ES-I3 (cell line): ENCODE data around the gene DIPK2B.

ENCODE experiments used
- H3K36me3 ChIP-seq: 2 replicates; pipeline ENCODE4 v1.6.1; 2013; ENCODE audit warnings: mild to moderate bottlenecking, low read length, control low read depth, moderate library complexity; ENCODE audit not compliant: insufficient read depth
- H3K4me1 ChIP-seq: 2 replicates; pipeline ENCODE4 v1.6.1; 2013; ENCODE audit warnings: mild to moderate bottlenecking, control low read depth, low read length; ENCODE audit not compliant: insufficient read depth
- H3K9ac ChIP-seq: 2 replicates; pipeline ENCODE4 v1.6.1; 2013; ENCODE audit warnings: low read depth, mild to moderate bottlenecking, low read length, moderate library complexity
- H3K9me3 ChIP-seq: 2 replicates; pipeline ENCODE4 v1.6.1; 2013; ENCODE audit warnings: mild to moderate bottlenecking, low read length, moderate library complexity; ENCODE audit not compliant: control insufficient read depth, insufficient read depth

DIPK2B gene

GRCh38 chrX:45200741-45201234 lies at the start of gene DIPK2B:
Gene DIPK2B (minus strand): TSS chrX:45200876. CDS start chrX:45200826, 50 bp downstream.
- no peak within 1 kb of the TSS for H3K9ac ChIP-seq
- H3K36me3 ChIP-seq = no peaks in the 10 kb centered on the region
- no peaks in the 10 kb centered on the region for H3K9me3 ChIP-seq
- H3K4me1 ChIP-seq = no peaks in the 10 kb centered on the region

- Histone ChIP-seq H3K9me3 (peaks cover 3% of the 10 kb centered on the region; the same call in 1 of the 2 replicates), H3K9ac (no peak overlapping the region), H3K36me3 (no peaks in the 10 kb centered on the region), H3K4me1 (no peaks in the 10 kb centered on the region)
Measured at GRCh38 chrX:45240301-45240700, 39.6 kb upstream of the DIPK2B start.

- H3K4me1 ChIP-seq = no peaks in the 10 kb centered on the region
Measured at GRCh38 chrX:45238489-45238888, 37.8 kb upstream of the DIPK2B start.

GRCh38 chrX:45233531-45233930 lies 32.9 kb upstream of the DIPK2B start:
- Histone ChIP-seq H3K9me3 (no peaks in the 10 kb centered on the region), H3K9ac (no peak overlapping the region), H3K36me3 (no peaks in the 10 kb centered on the region), H3K4me1 (no peaks in the 10 kb centered on the region)

More at GRCh38 chrX:45238489-45238888, 37.8 kb upstream of the DIPK2B start:
- H3K9ac ChIP-seq = no peak overlapping the region
- no peaks in the 10 kb centered on the region for H3K36me3 ChIP-seq
- no peaks in the 10 kb centered on the region for H3K9me3 ChIP-seq

GRCh38 chrX:45232139-45232538 lies 31.5 kb upstream of the DIPK2B start:
- Histone ChIP-seq H3K9ac (no peak overlapping the region), H3K36me3 (no peaks in the 10 kb centered on the region), H3K9me3 (no peaks in the 10 kb centered on the region), H3K4me1 (no peaks in the 10 kb centered on the region)

GRCh38 chrX:45230410-45230809 lies 29.7 kb upstream of the DIPK2B start:
- H3K36me3 ChIP-seq = no peaks in the 10 kb centered on the region
- no peaks in the 10 kb centered on the region for H3K9me3 ChIP-seq
- H3K4me1 ChIP-seq = no peaks in the 10 kb centered on the region
- H3K9ac ChIP-seq = no peak overlapping the region

- Histone ChIP-seq H3K36me3 (no peaks in the 10 kb centered on the region), H3K4me1 (no peaks in the 10 kb centered on the region)
Measured at GRCh38 chrX:45229348-45229747, 28.7 kb upstream of the DIPK2B start.

GRCh38 chrX:45228126-45228525 lies 27.4 kb upstream of the DIPK2B start:
- Histone ChIP-seq H3K4me1 (no peaks in the 10 kb centered on the region), H3K36me3 (no peaks in the 10 kb centered on the region), H3K9me3 (no peaks in the 10 kb centered on the region), H3K9ac (no peak overlapping the region)

More at GRCh38 chrX:45229348-45229747, 28.7 kb upstream of the DIPK2B start:
- Histone ChIP-seq H3K9ac (no peak overlapping the region), H3K9me3 (no peaks in the 10 kb centered on the region)

GRCh38 chrX:45208121-45208856 lies 7.6 kb upstream of the DIPK2B start:
- Histone ChIP-seq H3K9me3 (peaks cover 3% of the 10 kb centered on the region; the same call in 1 of the 2 replicates), H3K9ac (no peak overlapping the region; the same call in 1 of the 2 replicates), H3K36me3 (no peaks in the 10 kb centered on the region), H3K4me1 (no peaks in the 10 kb centered on the region)

GRCh38 chrX:45202171-45202570 lies 1.5 kb upstream of the DIPK2B start:
- H3K4me1 ChIP-seq = no peaks in the 10 kb centered on the region
- H3K9ac ChIP-seq = no peak overlapping the region

GRCh38 chrX:45198706-45199105 lies 2.0 kb downstream of the DIPK2B start:
- no peaks in the 10 kb centered on the region for H3K36me3 ChIP-seq

More at GRCh38 chrX:45202171-45202570, 1.5 kb upstream of the DIPK2B start:
- no peaks in the 10 kb centered on the region for H3K9me3 ChIP-seq
- no peaks in the 10 kb centered on the region for H3K36me3 ChIP-seq

GRCh38 chrX:45198301-45198700 lies 2.4 kb downstream of the DIPK2B start:
- H3K36me3 ChIP-seq = no peaks in the 10 kb centered on the region
- no peaks in the 10 kb centered on the region for H3K9me3 ChIP-seq
- no peak overlapping the region for H3K9ac ChIP-seq
- no peaks in the 10 kb centered on the region for H3K4me1 ChIP-seq

More at GRCh38 chrX:45198706-45199105, 2.0 kb downstream of the DIPK2B start:
- no peaks in the 10 kb centered on the region for H3K4me1 ChIP-seq
- H3K9me3 ChIP-seq = no peaks in the 10 kb centered on the region
- H3K9ac ChIP-seq = no peak overlapping the region

- Histone ChIP-seq H3K4me1 (no peaks in the 10 kb centered on the region), H3K9ac (no peak overlapping the region), H3K36me3 (no peaks in the 10 kb centered on the region)
Measured at GRCh38 chrX:45196701-45197100, 4.0 kb downstream of the DIPK2B start.

GRCh38 chrX:45191820-45192409 lies 8.8 kb downstream of the DIPK2B start:
- no peaks in the 10 kb centered on the region for H3K36me3 ChIP-seq
- no peak overlapping the region for H3K9ac ChIP-seq
- H3K9me3 ChIP-seq = no peaks in the 10 kb centered on the region
- H3K4me1 ChIP-seq = no peaks in the 10 kb centered on the region

More at GRCh38 chrX:45196701-45197100, 4.0 kb downstream of the DIPK2B start:
- no peaks in the 10 kb centered on the region for H3K9me3 ChIP-seq

- no peaks in the 10 kb centered on the region for H3K4me1 ChIP-seq
- no peak overlapping the region for H3K9ac ChIP-seq
Measured at GRCh38 chrX:45191383-45191782, 9.3 kb downstream of the DIPK2B start.

More at GRCh38 chrX:45191383-45191782, 9.3 kb downstream of the DIPK2B start:
- no peaks in the 10 kb centered on the region for H3K9me3 ChIP-seq
- H3K36me3 ChIP-seq = no peaks in the 10 kb centered on the region
